ENCODE measurements around the gene CFAP410.

Gene CFAP410

GRCh38 chr21:44329971-44330681, 9.1 kb downstream of the CFAP410 start:
- no peak for DNase-seq

- DNase-seq, result no peak
Measured at GRCh38 chr21:44329086-44329889, 9.9 kb downstream of the CFAP410 start.

- DNase-seq, result no peak
Measured at GRCh38 chr21:44328242-44328895, 10.8 kb downstream of the CFAP410 start.

- DNase-seq, result no peak
Measured at GRCh38 chr21:44327603-44327974, 11.6 kb downstream of the CFAP410 start.

GRCh38 chr21:44326716-44327602, 12.2 kb downstream of the CFAP410 start:
- DNase-seq, result no peak

- no peak for DNase-seq
Measured at GRCh38 chr21:44326272-44326647, 12.9 kb downstream of the CFAP410 start.

- no peak for DNase-seq
Measured at GRCh38 chr21:44325386-44326271, 13.6 kb downstream of the CFAP410 start.

GRCh38 chr21:44324854-44325107, 14.4 kb downstream of the CFAP410 start:
- no peak for DNase-seq

- DNase-seq, result no peak
Measured at GRCh38 chr21:44324106-44324853, 14.9 kb downstream of the CFAP410 start.

- DNase-seq, result no peak
Measured at GRCh38 chr21:44323591-44323990, 15.6 kb downstream of the CFAP410 start.

- DNase-seq, result no peak
Measured at GRCh38 chr21:44322621-44323325, 16.4 kb downstream of the CFAP410 start.

GRCh38 chr21:44321846-44322450, 17.2 kb downstream of the CFAP410 start:
- DNase-seq, result no peak

- DNase-seq, result no peak
Measured at GRCh38 chr21:44320847-44321246, 18.3 kb downstream of the CFAP410 start.

GRCh38 chr21:44319407-44320065, 19.7 kb downstream of the CFAP410 start:
- no peak for DNase-seq

GRCh38 chr21:44318489-44319285, 20.5 kb downstream of the CFAP410 start:
- no peak for DNase-seq

- DNase-seq, result no peak
Measured at GRCh38 chr21:44317871-44318270, 21.3 kb downstream of the CFAP410 start.

- no peak for DNase-seq
Measured at GRCh38 chr21:44317241-44317782, 21.9 kb downstream of the CFAP410 start.

GRCh38 chr21:44316277-44316900, 22.8 kb downstream of the CFAP410 start:
- DNase-seq, result no peak

Data from activated CD4-positive, alpha-beta T cell treated with anti-CD3 and anti-CD28 coated beads for 48 hours (primary cell).